Peyer's patch (tissue), 4 donors: Measurements from ENCODE around the gene SLAMF1.

Experiments
- POLR2A ChIP-seq, 2 donors: fragments of 450-650 bp; IDR thresholded peaks; one replicate each; pipeline ENCODE4 v1.5.1; 2017; ENCODE audit warnings: antibody characterized with exemption in 2 of 2, mild to moderate bottlenecking in 2 of 2, moderate library complexity in 2 of 2
- TF ChIP-seq, protein P1 (sequence below), 6 experiments: fragments of 450-650 bp in 4 of 6; fragments of 200-600 bp in 2 of 6; sonication (generic) in 1 of 6; IDR thresholded peaks; one replicate each; pipeline ENCODE4 v1.5.1; 2017 to 2019; ENCODE audit warnings: antibody characterized with exemption in 6 of 6, mild to moderate bottlenecking in 3 of 6, moderate library complexity in 1 of 6

DNA sequence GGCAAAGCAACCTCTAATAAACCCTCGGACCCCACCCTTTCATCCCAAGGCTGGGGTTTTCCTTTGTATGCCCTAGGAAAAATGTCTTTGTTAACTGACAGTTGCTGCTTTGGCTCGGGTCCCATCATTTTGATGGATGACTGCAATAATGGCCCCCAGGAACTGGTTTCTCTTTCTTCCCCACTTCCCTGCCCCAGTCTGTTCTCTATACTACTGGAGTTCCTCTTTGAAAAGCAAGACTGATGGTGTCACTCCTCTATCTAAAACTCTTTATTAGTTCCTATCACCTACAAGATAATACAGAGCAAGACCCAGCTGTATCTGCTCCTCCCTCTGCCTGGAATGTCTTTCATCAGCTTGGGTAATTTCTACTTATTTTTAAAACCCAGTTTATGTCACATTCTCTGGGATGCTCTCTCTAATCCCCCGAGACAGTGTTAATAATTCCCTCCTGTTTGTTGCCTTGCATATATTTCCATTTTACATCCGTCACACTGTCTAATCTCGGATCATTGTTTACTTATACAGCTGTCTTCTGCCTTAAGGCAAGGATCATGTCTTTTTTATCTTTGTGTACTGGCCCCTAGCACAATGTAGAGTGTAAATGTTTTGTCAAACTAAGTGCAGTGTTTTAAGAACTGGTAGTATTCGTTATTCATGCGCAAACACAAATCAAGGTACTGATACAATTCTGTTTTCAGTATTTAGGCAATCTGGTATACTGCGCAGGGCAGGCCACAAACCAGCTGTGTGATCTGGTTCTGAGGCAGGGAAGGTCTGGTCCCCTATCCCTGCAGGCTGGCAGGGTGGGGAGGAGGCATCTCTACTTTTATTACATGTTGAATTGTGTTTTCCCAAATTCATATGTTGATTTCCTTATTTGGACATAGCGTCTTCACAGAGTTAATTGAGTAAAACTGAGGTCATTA is 16.1 kb downstream of the SLAMF1 start:
- TF ChIP-seq, protein P1, sequence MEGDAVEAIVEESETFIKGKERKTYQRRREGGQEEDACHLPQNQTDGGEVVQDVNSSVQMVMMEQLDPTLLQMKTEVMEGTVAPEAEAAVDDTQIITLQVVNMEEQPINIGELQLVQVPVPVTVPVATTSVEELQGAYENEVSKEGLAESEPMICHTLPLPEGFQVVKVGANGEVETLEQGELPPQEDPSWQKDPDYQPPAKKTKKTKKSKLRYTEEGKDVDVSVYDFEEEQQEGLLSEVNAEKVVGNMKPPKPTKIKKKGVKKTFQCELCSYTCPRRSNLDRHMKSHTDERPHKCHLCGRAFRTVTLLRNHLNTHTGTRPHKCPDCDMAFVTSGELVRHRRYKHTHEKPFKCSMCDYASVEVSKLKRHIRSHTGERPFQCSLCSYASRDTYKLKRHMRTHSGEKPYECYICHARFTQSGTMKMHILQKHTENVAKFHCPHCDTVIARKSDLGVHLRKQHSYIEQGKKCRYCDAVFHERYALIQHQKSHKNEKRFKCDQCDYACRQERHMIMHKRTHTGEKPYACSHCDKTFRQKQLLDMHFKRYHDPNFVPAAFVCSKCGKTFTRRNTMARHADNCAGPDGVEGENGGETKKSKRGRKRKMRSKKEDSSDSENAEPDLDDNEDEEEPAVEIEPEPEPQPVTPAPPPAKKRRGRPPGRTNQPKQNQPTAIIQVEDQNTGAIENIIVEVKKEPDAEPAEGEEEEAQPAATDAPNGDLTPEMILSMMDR (IDR thresholded peaks at IDR 0.05): no peak
- no peak for TF ChIP-seq POLR2A (IDR thresholded peaks at IDR 0.05)
